Measurements from ENCODE around the gene MTHFS.

The MTHFS gene

GRCh38 chr15:79804838-79805237, 92.0 kb downstream of the MTHFS start:
- Histone ChIP-seq H3K4me1 (peaks cover 0 to 7% (median 0%) of the 10 kb centered on the region in 10 experiments; a peak in 2 of 20 replicates), H3K9ac (no peak overlapping the region), H3K4me2 (no peak overlapping the region), H3K4me3 (no peak overlapping the region), H3K27me3 (no peaks in the 10 kb centered on the region), H3K27ac (no peak overlapping the region), H4K20me1 (no peaks in the 10 kb centered on the region), H3K9me3 (replicated peaks in 1 of 11) (no peaks in the 10 kb centered on the region; a peak in 1 of 22 replicates), H3K36me3 (no peaks in the 10 kb centered on the region)
- 0 out of 22 replicates have a peak, but pooled peaks of 1 of the 11 experiments have one; percentile 17 for TF ChIP-seq Cebpa-rat (IDR thresholded peaks at IDR 0.05)

GRCh38 chr15:79798311-79798710, 98.5 kb downstream of the MTHFS start:
- H3K27ac ChIP-seq, result no peak overlapping the region
- 0 out of 22 replicates have a peak, but pooled peaks cover 0 to under 1% (median 0%) of the 10 kb centered on the region in 11 experiments for H3K9me3 ChIP-seq (replicated peaks in 1 of 11)
- TF ChIP-seq Cebpa-rat (IDR thresholded peaks at IDR 0.05), result no peak
- no peak overlapping the region for H3K4me2 ChIP-seq
- H3K4me1 ChIP-seq, result no peaks in the 10 kb centered on the region
- no peaks in the 10 kb centered on the region for H3K27me3 ChIP-seq
- no peak overlapping the region for H3K9ac ChIP-seq
- H4K20me1 ChIP-seq, result no peaks in the 10 kb centered on the region
- no peaks in the 10 kb centered on the region for H3K36me3 ChIP-seq
- H3K4me3 ChIP-seq, result no peak overlapping the region

All from BLaER1 treated with 17β-estradiol and CSF1 and Interleukin-3, amounts not matched to agents 10 nM and 100 nM (cell line).